ENCODE data around the gene SLC12A8.

DNA sequence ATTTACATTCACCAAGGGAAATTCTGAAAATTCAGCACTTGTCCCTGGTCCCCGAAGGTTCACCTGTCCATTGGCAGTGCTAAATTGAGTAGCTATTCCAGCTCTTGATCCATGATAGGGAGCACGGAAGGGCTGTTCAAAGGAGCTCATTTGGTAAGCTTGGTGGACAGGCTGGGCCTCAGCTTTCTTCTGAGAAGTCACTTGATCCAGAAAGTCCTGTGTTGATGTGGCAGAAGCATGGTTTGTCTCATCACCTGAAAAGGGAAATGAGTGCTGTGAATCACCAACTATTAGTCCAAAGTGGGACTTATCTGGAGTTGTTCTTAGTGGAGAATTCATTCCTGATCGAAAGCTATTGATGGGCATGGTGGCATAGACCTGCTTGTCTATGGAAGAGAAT is 19.9 kb upstream of the SLC12A8 start:
- TF ChIP-seq, protein P1, sequence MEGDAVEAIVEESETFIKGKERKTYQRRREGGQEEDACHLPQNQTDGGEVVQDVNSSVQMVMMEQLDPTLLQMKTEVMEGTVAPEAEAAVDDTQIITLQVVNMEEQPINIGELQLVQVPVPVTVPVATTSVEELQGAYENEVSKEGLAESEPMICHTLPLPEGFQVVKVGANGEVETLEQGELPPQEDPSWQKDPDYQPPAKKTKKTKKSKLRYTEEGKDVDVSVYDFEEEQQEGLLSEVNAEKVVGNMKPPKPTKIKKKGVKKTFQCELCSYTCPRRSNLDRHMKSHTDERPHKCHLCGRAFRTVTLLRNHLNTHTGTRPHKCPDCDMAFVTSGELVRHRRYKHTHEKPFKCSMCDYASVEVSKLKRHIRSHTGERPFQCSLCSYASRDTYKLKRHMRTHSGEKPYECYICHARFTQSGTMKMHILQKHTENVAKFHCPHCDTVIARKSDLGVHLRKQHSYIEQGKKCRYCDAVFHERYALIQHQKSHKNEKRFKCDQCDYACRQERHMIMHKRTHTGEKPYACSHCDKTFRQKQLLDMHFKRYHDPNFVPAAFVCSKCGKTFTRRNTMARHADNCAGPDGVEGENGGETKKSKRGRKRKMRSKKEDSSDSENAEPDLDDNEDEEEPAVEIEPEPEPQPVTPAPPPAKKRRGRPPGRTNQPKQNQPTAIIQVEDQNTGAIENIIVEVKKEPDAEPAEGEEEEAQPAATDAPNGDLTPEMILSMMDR (IDR thresholded peaks at IDR 0.05) = no peak
- TF ChIP-seq POLR2A (IDR thresholded peaks at IDR 0.05) = no peak
- TF ChIP-seq POLR2AphosphoS5 (IDR thresholded peaks at IDR 0.05) = no peak
